IPS-15b (cell line): ENCODE measurements around the gene ADAMTSL3.

ENCODE experiments used
- H3K27me3 ChIP-seq: one replicate; pipeline ENCODE4 v1.6.1; 2013; ENCODE audit warnings: low read length; ENCODE audit not compliant: control insufficient read depth, insufficient read depth
- H3K36me3 ChIP-seq: one replicate; pipeline ENCODE4 v1.6.1; 2013; ENCODE audit warnings: low read length; ENCODE audit not compliant: control insufficient read depth, insufficient read depth
- H3K4me1 ChIP-seq: one replicate; pipeline ENCODE4 v1.6.1; 2013; ENCODE audit warnings: mild to moderate bottlenecking, low read length; ENCODE audit not compliant: control insufficient read depth, insufficient read depth
- H3K4me3 ChIP-seq: one replicate; pipeline ENCODE4 v1.5.1; 2013; ENCODE audit warnings: low read depth, low read length
- H3K9ac ChIP-seq: one replicate; pipeline ENCODE4 v1.6.1; 2013; ENCODE audit warnings: low read depth, mild to moderate bottlenecking, low read length
- H3K9me3 ChIP-seq: one replicate; pipeline ENCODE4 v1.6.1; 2013; ENCODE audit warnings: mild to moderate bottlenecking, low read length; ENCODE audit not compliant: control insufficient read depth, insufficient read depth

ADAMTSL3 gene

DNA sequence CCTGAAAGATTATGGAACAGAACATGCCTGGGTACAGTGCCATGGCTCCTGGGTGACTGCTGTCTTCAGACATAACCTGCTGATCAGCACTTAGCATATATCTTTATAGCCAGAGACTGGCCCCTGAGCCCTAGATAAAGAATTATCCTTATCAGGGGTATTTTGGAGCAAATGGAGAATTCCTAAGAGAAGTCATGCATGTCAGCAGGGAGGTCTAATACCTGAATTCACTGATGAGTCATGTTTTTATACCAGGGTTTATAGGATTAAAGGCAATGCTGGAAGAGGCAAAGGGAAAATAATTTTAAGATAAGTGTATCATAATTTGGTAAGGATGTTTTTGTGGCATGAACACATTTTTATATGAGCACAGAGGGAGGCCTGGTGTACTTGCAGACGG is 159.8 kb downstream of the ADAMTSL3 start:
- Histone ChIP-seq H3K9ac (no peak overlapping the region), H3K36me3 (no peaks in the 10 kb centered on the region), H3K4me1 (no peaks in the 10 kb centered on the region), H3K9me3 (no peaks in the 10 kb centered on the region), H3K4me3 (no peak overlapping the region), H3K27me3 (no peaks in the 10 kb centered on the region)

DNA sequence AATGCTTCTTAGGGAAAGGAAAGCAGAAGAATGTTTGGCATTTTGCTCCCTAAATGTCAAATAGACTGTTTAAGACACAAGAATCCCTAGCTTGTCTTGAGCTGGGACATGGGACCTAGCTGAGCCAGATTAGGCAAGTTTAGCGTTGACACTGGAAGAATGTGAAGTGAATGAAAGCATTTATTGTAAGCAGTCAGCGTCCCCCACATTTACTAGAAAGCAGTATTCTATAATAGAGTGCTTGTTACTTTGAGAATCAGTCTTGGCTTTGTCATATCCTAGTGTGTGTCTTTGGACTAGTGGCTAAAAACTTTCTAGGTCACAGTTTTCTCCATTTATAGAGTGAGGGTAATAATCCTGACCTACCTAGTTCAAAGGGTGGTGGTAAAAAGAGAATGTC is 161.6 kb downstream of the ADAMTSL3 start:
- Histone ChIP-seq H3K27me3 (no peaks in the 10 kb centered on the region), H3K4me3 (no peak overlapping the region), H3K4me1 (no peaks in the 10 kb centered on the region)

DNA sequence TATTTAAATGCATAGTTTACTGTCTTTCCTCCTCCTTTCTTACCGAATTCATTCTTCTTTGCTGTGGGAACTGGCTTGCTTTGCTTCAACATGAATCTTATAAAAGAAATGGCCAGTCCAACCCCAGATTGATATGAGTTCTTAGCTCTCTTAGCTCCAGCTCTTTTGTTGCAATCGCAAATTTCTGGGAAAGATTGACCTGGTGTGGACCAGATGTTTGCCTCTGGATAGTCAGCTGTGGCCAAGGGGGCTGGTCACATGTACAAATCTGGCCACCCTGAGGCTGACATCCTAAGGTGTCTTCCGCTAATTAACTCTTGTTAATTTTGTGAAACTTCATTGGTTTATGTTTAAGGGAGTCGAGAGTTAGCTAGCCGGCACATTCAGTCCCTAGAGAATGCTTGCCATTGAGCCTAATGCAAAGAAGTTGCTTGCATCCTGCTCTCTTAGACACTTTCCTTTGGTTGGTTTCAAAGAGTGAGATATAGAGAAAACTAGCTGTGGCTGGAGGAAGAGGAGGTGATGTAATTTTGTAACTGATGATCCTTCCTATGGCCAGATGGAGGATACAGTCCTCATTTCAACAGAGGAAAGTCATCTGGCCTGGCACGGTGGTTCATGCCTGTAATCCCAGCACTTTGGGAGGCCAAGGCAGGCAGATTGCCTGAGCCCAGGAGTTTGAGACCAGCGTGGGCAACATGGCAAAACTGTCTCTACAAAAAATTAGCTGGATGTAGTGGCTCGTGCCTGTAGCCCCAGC is 162.4 kb downstream of the ADAMTSL3 start:
- H3K9ac ChIP-seq = no peak overlapping the region
- H3K4me3 ChIP-seq = no peak overlapping the region
- no peaks in the 10 kb centered on the region for H3K4me1 ChIP-seq
- H3K9me3 ChIP-seq = no peaks in the 10 kb centered on the region
- H3K36me3 ChIP-seq = no peaks in the 10 kb centered on the region
- H3K27me3 ChIP-seq = no peaks in the 10 kb centered on the region

More for the DNA sequence above, 161.6 kb downstream of the ADAMTSL3 start:
- no peaks in the 10 kb centered on the region for H3K9me3 ChIP-seq
- H3K9ac ChIP-seq = no peak overlapping the region
- H3K36me3 ChIP-seq = no peaks in the 10 kb centered on the region

DNA sequence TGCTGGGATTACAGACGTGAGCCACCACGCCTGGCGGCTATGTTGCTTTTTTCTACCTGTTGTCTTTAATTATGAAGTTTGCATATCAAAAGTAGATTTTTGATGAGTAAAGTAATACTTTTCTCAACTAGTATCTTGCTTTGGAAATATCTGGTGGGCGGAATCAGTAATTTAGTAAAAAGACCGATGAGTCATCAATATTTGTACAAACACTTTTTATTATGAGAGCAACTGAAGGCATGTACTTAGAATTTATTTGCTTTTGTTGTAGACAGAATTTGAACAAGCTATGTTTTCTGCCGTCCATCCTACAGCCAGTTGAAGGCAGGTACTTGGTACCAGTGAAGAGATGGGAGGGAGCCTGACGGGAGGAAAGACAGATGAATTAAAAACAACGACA is 164.7 kb downstream of the ADAMTSL3 start:
- H3K27me3 ChIP-seq = no peaks in the 10 kb centered on the region
- no peaks in the 10 kb centered on the region for H3K4me1 ChIP-seq
- H3K9ac ChIP-seq = no peak overlapping the region

DNA sequence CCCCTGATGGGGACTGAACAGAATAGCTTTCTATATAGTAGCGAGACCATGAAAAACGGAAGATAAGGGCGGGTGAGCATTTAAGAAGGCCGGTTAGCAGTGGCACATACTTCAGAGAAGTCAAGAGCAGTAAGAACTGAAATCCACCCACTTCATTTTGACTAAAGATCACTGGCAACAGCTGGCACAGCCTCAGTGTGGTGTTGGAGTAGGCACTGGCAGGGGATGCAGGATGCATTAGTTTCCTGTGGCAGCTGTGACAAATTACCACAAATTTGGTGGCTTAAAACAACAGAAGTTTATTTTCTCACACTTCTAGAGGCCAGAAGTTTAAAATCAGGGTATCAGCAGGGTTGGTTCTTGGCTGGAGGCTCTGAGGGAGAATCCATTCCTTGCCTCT is 176.5 kb downstream of the ADAMTSL3 start:
- no peaks in the 10 kb centered on the region for H3K9me3 ChIP-seq
- H3K4me3 ChIP-seq = no peak overlapping the region
- no peaks in the 10 kb centered on the region for H3K4me1 ChIP-seq
- H3K27me3 ChIP-seq = no peaks in the 10 kb centered on the region
- H3K36me3 ChIP-seq = no peaks in the 10 kb centered on the region
- no peak overlapping the region for H3K9ac ChIP-seq

More for the DNA sequence above, 164.7 kb downstream of the ADAMTSL3 start:
- Histone ChIP-seq H3K36me3 (no peaks in the 10 kb centered on the region), H3K9me3 (no peaks in the 10 kb centered on the region), H3K4me3 (no peak overlapping the region)

- Histone ChIP-seq H3K4me1 (no peaks in the 10 kb centered on the region), H3K4me3 (no peak overlapping the region), H3K27me3 (no peaks in the 10 kb centered on the region), H3K9me3 (no peaks in the 10 kb centered on the region), H3K36me3 (no peaks in the 10 kb centered on the region), H3K9ac (no peak overlapping the region)
Measured at GRCh38 chr15:83833569-83833968, 179.6 kb downstream of the ADAMTSL3 start.

GRCh38 chr15:83835479-83835878 is 181.6 kb downstream of the ADAMTSL3 start:
- H3K4me3 ChIP-seq = no peak overlapping the region
- no peaks in the 10 kb centered on the region for H3K4me1 ChIP-seq
- H3K27me3 ChIP-seq = no peaks in the 10 kb centered on the region
- H3K9ac ChIP-seq = no peak overlapping the region
- H3K9me3 ChIP-seq = no peaks in the 10 kb centered on the region
- H3K36me3 ChIP-seq = no peaks in the 10 kb centered on the region

GRCh38 chr15:83837945-83838571 is 184.1 kb downstream of the ADAMTSL3 start:
- H3K9me3 ChIP-seq = no peaks in the 10 kb centered on the region
- H3K36me3 ChIP-seq = no peaks in the 10 kb centered on the region
- no peak overlapping the region for H3K9ac ChIP-seq
- no peaks in the 10 kb centered on the region for H3K27me3 ChIP-seq
- no peaks in the 10 kb centered on the region for H3K4me1 ChIP-seq
- H3K4me3 ChIP-seq = no peak overlapping the region

- H3K27me3 ChIP-seq = no peaks in the 10 kb centered on the region
- no peaks in the 10 kb centered on the region for H3K9me3 ChIP-seq
- no peaks in the 10 kb centered on the region for H3K4me1 ChIP-seq
- H3K9ac ChIP-seq = no peak overlapping the region
- no peak overlapping the region for H3K4me3 ChIP-seq
- no peaks in the 10 kb centered on the region for H3K36me3 ChIP-seq
Measured at GRCh38 chr15:83838763-83839162, 184.8 kb downstream of the ADAMTSL3 start.

DNA sequence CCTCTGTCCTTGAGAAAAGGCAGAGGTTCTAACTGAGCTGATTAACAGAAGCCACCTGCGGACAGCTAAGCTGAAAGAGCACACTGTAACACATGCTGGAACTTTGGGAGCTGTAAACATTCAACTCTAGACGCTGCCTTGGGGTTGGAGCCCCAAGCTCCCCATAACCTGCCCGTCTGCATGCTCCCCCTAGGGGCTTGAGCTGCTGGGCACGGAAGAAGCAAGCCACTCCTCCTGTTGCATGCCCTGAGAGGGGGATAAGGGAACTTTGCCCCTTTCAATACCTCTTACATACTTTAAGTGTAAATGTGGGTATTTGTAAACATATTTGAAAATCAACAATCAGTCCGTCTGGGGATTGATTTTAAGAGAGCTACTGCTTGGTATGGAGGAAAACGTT is 188.4 kb downstream of the ADAMTSL3 start:
- Histone ChIP-seq H3K9me3 (no peaks in the 10 kb centered on the region), H3K36me3 (no peaks in the 10 kb centered on the region), H3K4me3 (no peak overlapping the region), H3K27me3 (no peaks in the 10 kb centered on the region), H3K4me1 (no peaks in the 10 kb centered on the region), H3K9ac (no peak overlapping the region)

DNA sequence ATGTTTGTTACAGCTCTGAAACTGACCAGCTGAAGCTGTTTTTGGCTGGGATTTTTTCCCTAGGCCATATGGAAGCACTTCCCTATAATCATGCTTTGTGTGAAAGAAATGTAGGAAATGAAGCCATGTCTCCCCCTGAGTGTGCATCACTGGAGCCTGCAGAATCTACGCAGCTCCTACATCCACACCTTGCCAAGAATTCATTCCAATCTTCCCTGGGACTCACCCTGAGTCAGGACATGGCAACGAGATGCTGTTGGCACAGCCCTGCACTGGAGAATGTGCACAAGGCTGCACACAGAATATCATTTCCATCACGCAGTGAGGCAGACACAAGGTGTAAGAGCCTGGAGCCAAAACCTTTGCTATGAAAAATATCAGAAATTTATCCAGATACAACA is 189.5 kb downstream of the ADAMTSL3 start:
- no peaks in the 10 kb centered on the region for H3K27me3 ChIP-seq

DNA sequence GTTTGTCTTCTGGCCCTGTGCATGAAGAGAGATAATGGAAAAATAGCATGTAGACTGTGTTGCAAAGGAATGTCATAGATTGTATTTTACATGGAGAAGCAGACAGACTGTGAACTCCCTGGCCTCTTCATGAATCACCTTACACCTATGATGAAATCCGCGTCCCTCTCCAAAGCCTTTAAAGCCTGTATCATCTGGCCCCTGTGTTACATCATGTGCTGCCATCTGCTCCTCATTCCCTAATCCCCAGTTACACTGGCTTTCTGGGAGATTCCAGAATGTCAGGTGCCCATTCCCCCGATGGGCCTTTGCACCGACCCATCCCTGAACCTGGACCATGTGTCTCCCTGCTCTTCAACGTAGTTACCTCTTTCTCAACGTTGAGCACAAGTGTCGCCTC is 190.8 kb downstream of the ADAMTSL3 start:
- Histone ChIP-seq H3K4me1 (no peaks in the 10 kb centered on the region), H3K27me3 (no peaks in the 10 kb centered on the region), H3K9ac (no peak overlapping the region), H3K36me3 (no peaks in the 10 kb centered on the region), H3K9me3 (no peaks in the 10 kb centered on the region), H3K4me3 (no peak overlapping the region)

More for the DNA sequence above, 189.5 kb downstream of the ADAMTSL3 start:
- Histone ChIP-seq H3K4me1 (no peaks in the 10 kb centered on the region), H3K9me3 (no peaks in the 10 kb centered on the region), H3K36me3 (no peaks in the 10 kb centered on the region), H3K4me3 (no peak overlapping the region), H3K9ac (no peak overlapping the region)
